Cardiac muscle cell (in vitro differentiated cells and primary cell): ENCODE data around the gene FLNA. TPM values are rescaled to one million over a fixed set of nuclear protein-coding genes. Genes with fewer than 3 reads are reported as not detected.

Source experiments
- DNase-seq, 2 donors: peaks; one replicate each; pipeline versions ENCODE4 v3.0.0 to v3.0.0-alpha.2; 2010 to 2017; ENCODE audit warnings: low read depth in 1 of 2, low spot score in 1 of 2
- H3K27ac ChIP-seq: fragments of 200-600 bp; sonication (generic); 2 replicates; pipeline ENCODE4 v1.5.1; 2016
- H3K27me3 ChIP-seq: fragments of 200-600 bp; sonication (generic); 2 replicates; pipeline ENCODE4 v1.6.0; 2016; ENCODE audit warnings: control low read depth
- H3K36me3 ChIP-seq: fragments of 200-600 bp; sonication (generic); 2 replicates; pipeline ENCODE4 v1.5.1; 2016; ENCODE audit warnings: control low read depth
- H3K4me1 ChIP-seq: fragments of 200-600 bp; sonication (generic); 2 replicates; pipeline ENCODE4 v1.8.1; 2017; ENCODE audit warnings: low read depth, mild to moderate bottlenecking, mixed run types
- H3K4me3 ChIP-seq: fragments of 200-600 bp; sonication (generic); 2 replicates; pipeline ENCODE4 v1.5.1; 2016; ENCODE audit warnings: mild to moderate bottlenecking
- H3K9me3 ChIP-seq: fragments of 200-600 bp; sonication (generic); 2 replicates; pipeline ENCODE4 v1.5.1; 2017; ENCODE audit warnings: low read depth, mild to moderate bottlenecking, control low read depth
- polyA plus RNA-seq: library from polyadenylated mRNA; unstranded; fragments of >200 nt; fragmentation: Nextera tagmentation; extraction: Ambion mirVana; gene quantifications from 2 replicates; pipeline ENCODE4 v1.2.1, GENCODE V29; 2016
- total RNA-seq: library from RNA; depleted of rRNA; stranded (reverse); fragments of >200 nt; gene quantifications from 2 replicates; pipeline ENCODE4 v1.2.3, GENCODE V29; 2016
- TF ChIP-seq, protein P1 (sequence below): IDR thresholded peaks from 2 replicates; pipeline ENCODE4 v1.5.1; 2012; ENCODE audit warnings: low read depth, mild to moderate bottlenecking, low read length

The FLNA gene
- total and polyA plus RNA-seq, 2 experiments from 2014 or later: 341 to 447 TPM

DNA sequence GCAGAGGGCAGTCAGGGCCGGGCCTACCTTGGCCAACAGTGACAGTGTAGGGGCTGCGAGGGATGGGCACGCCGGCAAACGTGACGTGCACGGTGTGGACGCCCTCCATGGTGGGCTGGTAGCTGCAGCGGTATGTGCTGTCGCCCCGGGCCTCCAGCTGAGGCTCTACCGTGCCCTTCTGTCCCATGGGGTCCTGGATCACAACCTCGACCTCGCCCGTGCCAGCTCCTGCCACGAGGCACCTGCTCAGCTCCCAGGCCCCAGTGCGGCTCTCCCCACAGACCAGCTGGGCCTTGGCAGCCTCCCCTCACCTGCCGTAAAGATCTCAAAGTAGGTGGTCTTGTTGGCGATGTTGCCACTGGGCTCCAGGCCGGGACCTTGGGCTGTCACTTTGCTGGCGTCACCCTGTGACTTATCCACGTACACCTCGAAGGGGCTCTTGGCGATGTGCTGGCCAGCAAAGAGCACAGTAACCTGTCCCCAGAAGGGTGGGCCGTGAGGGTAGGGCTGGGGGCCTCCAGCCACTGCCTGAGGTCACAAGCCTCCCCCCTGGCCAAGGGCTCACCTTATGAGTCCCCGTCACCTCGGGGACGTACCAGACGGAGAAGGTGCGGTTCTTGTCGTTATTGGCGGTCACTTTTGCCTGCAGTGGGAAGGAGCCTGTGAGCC is 8.3 kb downstream of the FLNA start:
- TF ChIP-seq, protein P1, sequence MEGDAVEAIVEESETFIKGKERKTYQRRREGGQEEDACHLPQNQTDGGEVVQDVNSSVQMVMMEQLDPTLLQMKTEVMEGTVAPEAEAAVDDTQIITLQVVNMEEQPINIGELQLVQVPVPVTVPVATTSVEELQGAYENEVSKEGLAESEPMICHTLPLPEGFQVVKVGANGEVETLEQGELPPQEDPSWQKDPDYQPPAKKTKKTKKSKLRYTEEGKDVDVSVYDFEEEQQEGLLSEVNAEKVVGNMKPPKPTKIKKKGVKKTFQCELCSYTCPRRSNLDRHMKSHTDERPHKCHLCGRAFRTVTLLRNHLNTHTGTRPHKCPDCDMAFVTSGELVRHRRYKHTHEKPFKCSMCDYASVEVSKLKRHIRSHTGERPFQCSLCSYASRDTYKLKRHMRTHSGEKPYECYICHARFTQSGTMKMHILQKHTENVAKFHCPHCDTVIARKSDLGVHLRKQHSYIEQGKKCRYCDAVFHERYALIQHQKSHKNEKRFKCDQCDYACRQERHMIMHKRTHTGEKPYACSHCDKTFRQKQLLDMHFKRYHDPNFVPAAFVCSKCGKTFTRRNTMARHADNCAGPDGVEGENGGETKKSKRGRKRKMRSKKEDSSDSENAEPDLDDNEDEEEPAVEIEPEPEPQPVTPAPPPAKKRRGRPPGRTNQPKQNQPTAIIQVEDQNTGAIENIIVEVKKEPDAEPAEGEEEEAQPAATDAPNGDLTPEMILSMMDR: no peak
- H3K4me3 ChIP-seq: no peak overlapping the region
- peak overlapping the region; percentile 69 for H3K27ac ChIP-seq
- H3K4me1 ChIP-seq: peaks cover 9% of the 10 kb centered on the region
- no peak for DNase-seq
- H3K36me3 ChIP-seq: peaks cover 58% of the 10 kb centered on the region
- H3K9me3 ChIP-seq: no peaks in the 10 kb centered on the region
- no peaks in the 10 kb centered on the region for H3K27me3 ChIP-seq

DNA sequence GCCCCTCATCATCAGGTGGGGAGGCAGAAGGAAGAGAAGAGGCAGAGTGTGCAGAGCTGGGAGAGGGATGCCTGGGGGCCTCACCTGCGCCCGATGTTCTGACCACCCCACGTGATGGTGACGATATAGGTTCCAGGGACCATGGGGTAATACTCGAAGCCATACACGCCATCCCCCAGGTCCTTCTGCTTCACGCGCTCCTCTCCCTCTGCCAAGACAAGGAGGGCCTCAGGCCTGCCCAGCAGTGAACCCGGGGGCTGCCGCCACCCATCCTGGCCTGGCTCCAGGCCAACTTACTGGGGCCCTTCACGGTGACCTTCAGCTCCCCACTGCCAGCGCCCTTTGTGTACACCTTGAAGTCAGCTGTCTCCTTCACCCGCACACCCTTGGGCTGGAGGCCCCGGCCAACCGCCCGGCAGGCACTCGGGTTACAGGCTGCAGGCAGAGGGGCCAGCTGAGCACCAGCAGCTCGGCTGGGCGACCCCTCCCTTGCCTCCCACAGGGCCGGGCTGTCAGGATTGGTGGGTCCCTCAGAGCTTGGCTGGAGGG is 9.3 kb downstream of the FLNA start:
- Histone ChIP-seq H3K4me3 (no peak overlapping the region), H3K9me3 (no peaks in the 10 kb centered on the region), H3K36me3 (peaks cover 64% of the 10 kb centered on the region), H3K27ac (peak overlapping the region; percentile 69), H3K27me3 (no peaks in the 10 kb centered on the region), H3K4me1 (peaks cover 9% of the 10 kb centered on the region)
- peak in 1 of 2 donors; percentile 49 for DNase-seq
- TF ChIP-seq, protein P1: no peak

DNA sequence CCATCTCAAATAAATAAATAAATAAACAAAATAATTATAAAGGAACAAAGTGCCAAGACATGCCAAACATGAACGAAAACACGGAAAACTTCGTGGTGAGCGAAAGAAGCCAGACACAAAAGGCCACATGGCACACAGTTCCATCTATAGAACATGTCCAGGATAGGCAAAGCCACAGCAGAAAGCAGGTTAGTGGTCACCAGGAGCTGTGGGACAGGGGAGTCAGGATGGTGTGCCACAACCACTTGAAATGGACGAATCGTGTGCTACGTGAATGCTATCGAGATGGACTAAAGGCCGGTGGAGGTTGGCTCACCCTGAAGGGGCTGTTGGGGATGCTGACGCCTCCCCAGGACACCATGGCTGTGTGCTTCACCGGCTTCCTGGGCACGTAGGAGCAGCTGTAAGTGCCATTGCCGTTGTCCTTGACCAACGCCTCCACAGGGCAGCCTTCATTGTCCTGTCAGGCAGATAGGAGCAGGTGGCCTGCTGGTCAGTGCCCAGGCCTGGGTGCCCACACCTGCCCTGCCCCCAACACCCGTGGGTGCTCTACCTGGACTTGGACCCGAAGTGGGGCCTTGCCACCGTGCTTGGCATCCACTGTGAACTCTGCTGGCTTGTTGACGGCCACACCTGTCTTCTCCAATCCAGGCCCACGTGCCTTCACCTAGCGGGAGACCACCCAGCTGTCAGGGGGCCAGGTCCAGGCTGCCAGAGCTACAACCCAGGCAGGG is 10.6 kb downstream of the FLNA start:
- no peak overlapping the region for H3K27ac ChIP-seq
- peaks cover 74% of the 10 kb centered on the region for H3K36me3 ChIP-seq
- no peak overlapping the region for H3K4me3 ChIP-seq
- peaks cover 9% of the 10 kb centered on the region for H3K4me1 ChIP-seq
- DNase-seq: no peak
- H3K9me3 ChIP-seq: no peaks in the 10 kb centered on the region
- TF ChIP-seq, protein P1: no peak
- no peaks in the 10 kb centered on the region for H3K27me3 ChIP-seq

DNA sequence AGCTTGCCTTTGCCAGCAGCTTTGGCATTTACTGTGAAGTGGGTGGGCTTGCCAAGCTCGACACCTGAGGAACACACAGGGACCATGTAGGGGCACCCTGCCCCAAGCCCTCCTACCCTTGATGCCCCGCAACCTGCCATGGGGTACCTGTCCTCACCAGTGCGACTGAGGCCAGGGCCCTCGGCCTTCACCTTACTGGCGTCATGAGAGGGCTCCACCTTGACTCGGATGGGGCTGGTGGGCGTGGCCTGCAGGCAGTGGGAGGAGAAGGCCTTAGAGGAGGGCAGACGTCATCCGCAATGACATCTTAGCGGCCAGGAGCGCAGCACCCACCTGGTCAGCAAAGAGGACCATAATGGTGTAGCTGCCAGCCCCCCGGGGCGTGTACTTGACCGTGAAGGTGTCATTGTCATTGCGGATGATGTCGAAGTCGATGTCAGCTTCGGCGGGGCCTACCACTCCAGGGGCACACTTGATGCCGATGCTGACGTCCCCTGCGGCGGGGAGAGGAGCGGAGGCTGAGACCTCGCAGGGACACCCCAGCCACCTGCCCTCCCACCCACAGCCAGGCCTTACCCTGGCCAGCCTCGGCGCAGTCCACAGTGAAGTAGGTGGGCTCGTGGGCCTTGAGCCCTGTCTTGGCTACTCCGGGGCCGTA is 12.2 kb downstream of the FLNA start:
- no peaks in the 10 kb centered on the region for H3K9me3 ChIP-seq
- TF ChIP-seq, protein P1: no peak

GRCh38 chrX:154360155-154360713 is 14.2 kb downstream of the FLNA start:
- Histone ChIP-seq H3K27ac (no peak overlapping the region), H3K27me3 (no peaks in the 10 kb centered on the region), H3K36me3 (peaks cover 61% of the 10 kb centered on the region), H3K4me1 (no peaks in the 10 kb centered on the region), H3K4me3 (no peak overlapping the region), H3K9me3 (no peaks in the 10 kb centered on the region)
- TF ChIP-seq, protein P1: no peak
- DNase-seq: no peak

More for the DNA sequence above, 12.2 kb downstream of the FLNA start:
- no peaks in the 10 kb centered on the region for H3K27me3 ChIP-seq
- no peak for DNase-seq
- H3K27ac ChIP-seq: no peak overlapping the region
- H3K4me1 ChIP-seq: peaks cover 2% of the 10 kb centered on the region
- no peak overlapping the region for H3K4me3 ChIP-seq
- peaks cover 74% of the 10 kb centered on the region for H3K36me3 ChIP-seq
